GM23248 (cell line): Measurements from ENCODE around the gene ZBTB44.

Experiments used
- EZH2 ChIP-seq: fragments of 200-600 bp; sonication (generic); IDR thresholded peaks from 2 replicates; pipeline ENCODE4 v1.6.1; 2018; ENCODE audit warnings: antibody characterized with exemption, mild to moderate bottlenecking; ENCODE audit not compliant: insufficient read depth, poor library complexity, severe bottlenecking
- EZH2phosphoT487 ChIP-seq: fragments of 200-600 bp; sonication (generic); IDR thresholded peaks from 2 replicates; pipeline ENCODE4 v1.6.1; 2018; ENCODE audit warnings: antibody characterized with exemption, moderate library complexity, mild to moderate bottlenecking, low read depth; ENCODE audit not compliant: insufficient read depth

DNA sequence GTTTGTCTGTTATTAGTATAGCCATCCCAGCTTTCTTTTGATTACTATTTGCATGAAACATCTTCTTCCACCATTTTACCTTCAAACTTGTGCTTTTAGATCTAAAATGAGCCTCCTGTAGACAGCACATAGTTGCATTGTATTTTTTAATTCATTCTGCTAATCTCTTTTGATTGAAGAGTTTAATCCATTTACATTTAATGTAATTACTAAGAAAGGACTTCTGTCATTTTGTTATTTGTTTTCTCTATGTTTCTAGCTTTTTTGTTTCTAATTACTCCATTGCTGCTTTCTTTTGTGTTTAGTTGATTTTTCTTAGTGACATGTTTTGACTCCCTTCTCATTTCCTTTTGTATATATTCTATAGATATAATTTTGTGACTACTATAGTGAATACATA, 43.7 kb upstream of the ZBTB44 start:
- TF ChIP-seq EZH2: no peak
- no peak for TF ChIP-seq EZH2phosphoT487
